ENCODE data around the gene SLC16A8.

- TF ChIP-seq CTCF (IDR thresholded peaks at IDR 0.05) (no peak), POLR2A (IDR thresholded peaks at IDR 0.05) (no peak), EP300 (IDR thresholded peaks at IDR 0.05) (no peak)
Measured at GRCh38 chr22:38049812-38050619, 34.0 kb downstream of the SLC16A8 start.
